IMR-90 (cell line): ENCODE data around the gene CLEC19A. TPM values are rescaled to one million over a fixed set of nuclear protein-coding genes. Genes with fewer than 3 reads are reported as not detected.

ENCODE experiments used
- ATAC-seq: fragments of 200-7000 bp; cut with Tn5 transposase; 2 replicates; pipeline ENCODE4 v1.9.1; 2020; ENCODE audit warnings: low read depth, mild to moderate bottlenecking, moderate library complexity
- BruUV-seq: library from RNA; stranded (reverse); fragments of 400-500 nt; replicated peaks from 2 replicates; lab custom pipeline; 2021; lab: Mats Ljungman, UMichigan
- CTCF ChIA-PET: fragments of 300-600 bp; formaldehyde crosslinking; extraction: SDS; loops from one replicate; lab custom pipeline; 2021; ENCODE audit warnings: antibody characterized with exemption; lab: Yijun Ruan, JAX
- POLR2A ChIA-PET: fragments of 300-600 bp; sonication (Branson Sonifier 250); formaldehyde crosslinking; loops from one replicate; lab custom pipeline; 2022; ENCODE audit warnings: antibody characterized with exemption; ENCODE audit not compliant: unreplicated experiment; lab: Charles Lee
- DNase-seq: peaks from one replicate; pipeline ENCODE4 v3.0.0; 2013
- H2AFZ ChIP-seq: replicated peaks from 2 replicates; pipeline ENCODE3; 2013; ENCODE audit warnings: low read length, mild to moderate bottlenecking; ENCODE audit not compliant: poor library complexity
- H2AK5ac ChIP-seq: 2 replicates; pipeline ENCODE4 v1.6.1; 2013; ENCODE audit warnings: low read depth, low read length, inconsistent platforms
- H2AK9ac ChIP-seq: replicated peaks from 2 replicates; pipeline ENCODE3; 2013; ENCODE audit warnings: mild to moderate bottlenecking, low read depth, low read length, moderate library complexity; ENCODE audit not compliant: poor library complexity
- H2BK120ac ChIP-seq: 2 replicates; pipeline ENCODE4 v1.6.1; 2013; ENCODE audit warnings: low read depth, low read length, inconsistent platforms
- H2BK15ac ChIP-seq: 3 replicates; pipeline ENCODE4 v1.6.1; 2013; ENCODE audit warnings: low read depth, low read length, inconsistent platforms
- H2BK20ac ChIP-seq: 2 replicates; pipeline ENCODE4 v1.6.1; 2013; ENCODE audit warnings: low read depth, mild to moderate bottlenecking, inconsistent platforms, low read length, moderate library complexity
- H2BK5ac ChIP-seq: 2 replicates; pipeline ENCODE4 v1.6.1; 2013; ENCODE audit warnings: mild to moderate bottlenecking, low read depth, low read length, inconsistent platforms; ENCODE audit not compliant: poor library complexity, severe bottlenecking
- H3K14ac ChIP-seq: replicated peaks from 2 replicates; pipeline ENCODE4 v1.6.1; 2013; ENCODE audit warnings: low read depth, low read length, inconsistent platforms
- H3K18ac ChIP-seq: 2 replicates; pipeline ENCODE4 v1.6.1; 2013; ENCODE audit warnings: low read depth, low read length, control low read depth
- H3K23ac ChIP-seq: 2 replicates; pipeline ENCODE4 v1.6.1; 2013; ENCODE audit warnings: low read depth, low read length, inconsistent platforms
- H3K27ac ChIP-seq: 2 replicates; pipeline ENCODE4 v1.5.1; 2013; ENCODE audit warnings: mild to moderate bottlenecking, control low read depth, low read length; ENCODE audit not compliant: insufficient read depth
- H3K27me3 ChIP-seq: 2 replicates; pipeline ENCODE4 v1.6.1; 2013; ENCODE audit warnings: low read length; ENCODE audit not compliant: control insufficient read depth, insufficient read depth
- H3K36me3 ChIP-seq: 2 replicates; pipeline ENCODE4 v1.6.1; 2013; ENCODE audit warnings: low read length, mixed read lengths; ENCODE audit not compliant: control insufficient read depth, insufficient read depth
- H3K4ac ChIP-seq: 2 replicates; pipeline ENCODE4 v1.6.1; 2013; ENCODE audit warnings: low read depth, low read length, inconsistent platforms
- H3K4me1 ChIP-seq: 2 replicates; pipeline ENCODE4 v1.6.1; 2013; ENCODE audit warnings: low read length, mixed read lengths; ENCODE audit not compliant: control insufficient read depth, insufficient read depth
- H3K4me2 ChIP-seq: 2 replicates; pipeline ENCODE4 v1.6.1; 2013; ENCODE audit warnings: low read depth, mild to moderate bottlenecking, control low read depth, low read length, moderate library complexity
- H3K4me3 ChIP-seq: 2 replicates; pipeline ENCODE4 v1.5.1; 2013; ENCODE audit warnings: low read depth, mild to moderate bottlenecking, control low read depth, low read length, moderate library complexity; ENCODE audit not compliant: insufficient read depth
- H3K56ac ChIP-seq: 2 replicates; pipeline ENCODE4 v1.6.1; 2013; ENCODE audit warnings: low read length, inconsistent platforms; ENCODE audit not compliant: insufficient read depth; ENCODE audit errors: extremely low read depth
- H3K79me1 ChIP-seq, 2 experiments: 2 replicates each; pipeline ENCODE4 v1.6.1; 2013; ENCODE audit warnings: low read length in 2 of 2, inconsistent platforms in 1 of 2, low read depth in 1 of 2
- H3K9ac ChIP-seq: 2 replicates; pipeline ENCODE4 v1.6.1; 2013; ENCODE audit warnings: low read depth, low read length, control low read depth
- H3K9me1 ChIP-seq: 2 replicates; pipeline ENCODE4 v1.6.1; 2013; ENCODE audit warnings: low read length, inconsistent platforms; ENCODE audit not compliant: insufficient read depth
- H3K9me3 ChIP-seq: 2 replicates; pipeline ENCODE4 v1.6.1; 2013; ENCODE audit warnings: low read length; ENCODE audit not compliant: control insufficient read depth, insufficient read depth
- H4K20me1 ChIP-seq: 2 replicates; pipeline ENCODE4 v1.6.1; 2013; ENCODE audit warnings: low read length, inconsistent platforms; ENCODE audit not compliant: insufficient read depth
- H4K5ac ChIP-seq: 2 replicates; pipeline ENCODE4 v1.6.1; 2013; ENCODE audit warnings: mild to moderate bottlenecking, low read depth, low read length, control low read depth
- H4K8ac ChIP-seq, 2 experiments: 2 replicates each; pipeline ENCODE4 v1.6.1; 2013; ENCODE audit warnings: low read depth in 2 of 2, low read length in 2 of 2, control low read depth in 1 of 2, inconsistent platforms in 1 of 2
- H4K91ac ChIP-seq: 2 replicates; pipeline ENCODE4 v1.6.1; 2013; ENCODE audit warnings: low read depth, low read length, inconsistent platforms; ENCODE audit not compliant: insufficient read depth
- CHD1 ChIP-seq: IDR thresholded peaks from 2 replicates; pipeline ENCODE4 v1.6.1; 2012; ENCODE audit warnings: low read depth, low read length, improper control_type of control experiment
- FOS ChIP-seq: fragments of 150-350 bp; IDR thresholded peaks from 2 replicates; pipeline ENCODE4 v1.6.1; 2016; ENCODE audit warnings: low read depth, low read length
- MAZ ChIP-seq: IDR thresholded peaks from 2 replicates; pipeline ENCODE4 v1.6.1; 2012; ENCODE audit warnings: low read depth, mild to moderate bottlenecking, low read length, improper control_type of control experiment, moderate library complexity, borderline replicate concordance
- MXI1 ChIP-seq: IDR thresholded peaks from 2 replicates; pipeline ENCODE4 v1.6.1; 2012; ENCODE audit warnings: low read depth, mild to moderate bottlenecking, low read length, moderate library complexity, borderline replicate concordance
- NFE2L2 ChIP-seq: fragments of 150-350 bp; IDR thresholded peaks from 2 replicates; pipeline ENCODE4 v1.6.1; 2016; ENCODE audit warnings: low read depth, mild to moderate bottlenecking, low read length
- POLR2A ChIP-seq: IDR thresholded peaks from 2 replicates; pipeline ENCODE4 v1.6.1; 2012; ENCODE audit warnings: mild to moderate bottlenecking, low read depth, low read length
- RAD21 ChIP-seq: IDR thresholded peaks from 2 replicates; pipeline ENCODE4 v1.6.1; 2012; ENCODE audit warnings: low read length, improper control_type of control experiment
- RCOR1 ChIP-seq: IDR thresholded peaks from 2 replicates; pipeline ENCODE4 v1.6.1; 2012; ENCODE audit warnings: mild to moderate bottlenecking, low read length, improper control_type of control experiment; ENCODE audit not compliant: insufficient replicate concordance
- RFX5 ChIP-seq: IDR thresholded peaks from 2 replicates; pipeline ENCODE4 v1.8.0; 2012; ENCODE audit warnings: low read depth, mild to moderate bottlenecking, low read length, moderate library complexity
- SMC3 ChIP-seq: fragments of 150-350 bp; IDR thresholded peaks from 2 replicates; pipeline ENCODE4 v1.6.1; 2016; ENCODE audit warnings: low read depth, mild to moderate bottlenecking, antibody characterized with exemption, low read length, moderate library complexity
- WGBS, 2 experiments: methylation state at CpG; one replicate each; pipeline versions ENCODE4 v1.1.5 to v1.1.7; 2013; ENCODE audit warnings: missing lambda C conversion rate in 2 of 2; ENCODE audit not compliant: insufficient read length in 1 of 2; ENCODE audit errors: extremely low coverage in 2 of 2; 5-methylcytosine and 5-hydroxymethylcytosine counted together
- dilution Hi-C: fragments of 300-500 bp; cut with HindIII; formaldehyde crosslinking; loops from one replicate; pipeline ENCODE4 v1.14.3; 2018; ENCODE audit warnings: low sequenced_read_pairs; ENCODE audit not compliant: unreplicated experiment
- in situ Hi-C: fragments of 300-500 bp; cut with MboI; formaldehyde crosslinking; loops from 3 replicates; pipeline ENCODE4 v1.14.3; 2019; ENCODE audit warnings: low sequenced_read_pairs, inconsistent platforms, mixed read lengths
- intact Hi-C: fragments of 100-400 bp; cut with micrococcal nuclease; formaldehyde crosslinking; loops from 2 replicates; pipeline ENCODE4 v1.10.0; 2022
- polyA plus RNA-seq, 3 experiments: library from polyadenylated mRNA; depleted of rRNA; stranded (reverse); fragments of >200 nt; gene quantifications; 2 replicates each; pipeline ENCODE4 v1.2.3, GENCODE V29; 2012; ENCODE audit warnings: low replicate concordance in 1 of 3
- total RNA-seq: library from RNA; depleted of rRNA; stranded (reverse); fragments of >200 nt; gene quantifications from 2 replicates; pipeline ENCODE4 v1.2.3, GENCODE V29; 2012
- TF ChIP-seq, protein P1 (sequence below): fragments of 150-350 bp; IDR thresholded peaks from 2 replicates; pipeline ENCODE4 v1.6.1; 2016; ENCODE audit warnings: low read depth, mild to moderate bottlenecking, low read length, moderate library complexity, borderline replicate concordance
- TF ChIP-seq, protein P2 (sequence below): conservative IDR thresholded peaks from 2 replicates; pipeline ENCODE4 v1.5.1; 2012; ENCODE audit warnings: mild to moderate bottlenecking, low read depth, low read length, improper control_type of control experiment

Gene CLEC19A
- total and polyA plus RNA-seq, 2 of the 4 experiments (the other 2 are of a cell fraction) = not detected

DNA sequence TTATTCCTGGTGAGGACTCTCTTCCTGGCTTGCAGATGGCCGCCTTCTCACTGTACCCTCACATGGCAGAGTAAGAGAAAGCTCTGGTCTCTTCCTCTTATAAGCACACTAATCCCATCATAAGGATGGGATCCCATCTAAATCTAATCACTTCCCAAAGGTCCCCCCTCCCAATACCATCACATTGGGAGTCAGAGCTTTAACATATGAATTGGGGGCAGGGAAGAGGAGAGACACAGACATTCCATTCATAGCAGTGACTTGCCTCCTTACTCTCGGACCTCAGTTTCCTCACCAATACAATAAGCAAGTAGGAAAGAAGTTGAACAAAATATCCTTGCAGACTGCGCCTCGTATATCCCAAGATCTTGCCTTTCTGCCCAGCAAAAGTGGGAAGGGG, 1.7 kb downstream of the CLEC19A start:
- no peak overlapping the region for H2AK9ac ChIP-seq
- no peaks in the 10 kb centered on the region for H3K27me3 ChIP-seq
- ChIA-PET CTCF (interaction anchor here (0.7 kb wide), 1 partner anchor 176 kb away, joined by 5 read pairs; no protein-coding TSS in a partner anchor), POLR2A (no interaction called here)
- no peaks in the 10 kb centered on the region for H3K79me1 ChIP-seq
- H3K4ac ChIP-seq = no peak overlapping the region
- H3K14ac ChIP-seq = no peak overlapping the region
- H3K36me3 ChIP-seq = no peaks in the 10 kb centered on the region
- H3K9ac ChIP-seq = no peak overlapping the region
- DNase-seq = no peak
- H3K4me1 ChIP-seq = no peaks in the 10 kb centered on the region
- no peak overlapping the region for H4K91ac ChIP-seq
- no peak overlapping the region for H2BK15ac ChIP-seq
- no peak overlapping the region for H4K5ac ChIP-seq
- no peaks in the 10 kb centered on the region for H4K20me1 ChIP-seq
- no peaks in the 10 kb centered on the region for H3K9me1 ChIP-seq
- intact Hi-C loops (no loop called here), in situ Hi-C loops (no loop called here), dilution Hi-C loops (no loop called here)
- no peak overlapping the region for H3K18ac ChIP-seq
- no TSS peak for BruUV-seq
- H3K4me2 ChIP-seq = no peak overlapping the region
- no peak overlapping the region for H2BK120ac ChIP-seq
- TF ChIP-seq NFE2L2 (no peak), FOS (no peak), CHD1 (no peak), POLR2A (no peak), RCOR1 (no peak), MAZ (no peak), MXI1 (no peak), RAD21 (no peak), RFX5 (no peak), SMC3 (no peak)
- TF ChIP-seq, protein P1, sequence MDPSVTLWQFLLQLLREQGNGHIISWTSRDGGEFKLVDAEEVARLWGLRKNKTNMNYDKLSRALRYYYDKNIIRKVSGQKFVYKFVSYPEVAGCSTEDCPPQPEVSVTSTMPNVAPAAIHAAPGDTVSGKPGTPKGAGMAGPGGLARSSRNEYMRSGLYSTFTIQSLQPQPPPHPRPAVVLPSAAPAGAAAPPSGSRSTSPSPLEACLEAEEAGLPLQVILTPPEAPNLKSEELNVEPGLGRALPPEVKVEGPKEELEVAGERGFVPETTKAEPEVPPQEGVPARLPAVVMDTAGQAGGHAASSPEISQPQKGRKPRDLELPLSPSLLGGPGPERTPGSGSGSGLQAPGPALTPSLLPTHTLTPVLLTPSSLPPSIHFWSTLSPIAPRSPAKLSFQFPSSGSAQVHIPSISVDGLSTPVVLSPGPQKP = no peak
- TF ChIP-seq, protein P2, sequence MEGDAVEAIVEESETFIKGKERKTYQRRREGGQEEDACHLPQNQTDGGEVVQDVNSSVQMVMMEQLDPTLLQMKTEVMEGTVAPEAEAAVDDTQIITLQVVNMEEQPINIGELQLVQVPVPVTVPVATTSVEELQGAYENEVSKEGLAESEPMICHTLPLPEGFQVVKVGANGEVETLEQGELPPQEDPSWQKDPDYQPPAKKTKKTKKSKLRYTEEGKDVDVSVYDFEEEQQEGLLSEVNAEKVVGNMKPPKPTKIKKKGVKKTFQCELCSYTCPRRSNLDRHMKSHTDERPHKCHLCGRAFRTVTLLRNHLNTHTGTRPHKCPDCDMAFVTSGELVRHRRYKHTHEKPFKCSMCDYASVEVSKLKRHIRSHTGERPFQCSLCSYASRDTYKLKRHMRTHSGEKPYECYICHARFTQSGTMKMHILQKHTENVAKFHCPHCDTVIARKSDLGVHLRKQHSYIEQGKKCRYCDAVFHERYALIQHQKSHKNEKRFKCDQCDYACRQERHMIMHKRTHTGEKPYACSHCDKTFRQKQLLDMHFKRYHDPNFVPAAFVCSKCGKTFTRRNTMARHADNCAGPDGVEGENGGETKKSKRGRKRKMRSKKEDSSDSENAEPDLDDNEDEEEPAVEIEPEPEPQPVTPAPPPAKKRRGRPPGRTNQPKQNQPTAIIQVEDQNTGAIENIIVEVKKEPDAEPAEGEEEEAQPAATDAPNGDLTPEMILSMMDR = no peak
- H4K8ac ChIP-seq = no peak overlapping the region
- no peak overlapping the region for H3K4me3 ChIP-seq
- no peak overlapping the region for H2AK5ac ChIP-seq
- H3K23ac ChIP-seq = no peak overlapping the region
- WGBS, 2 experiments = no CpG with 5 or more reads among the region's 4 CpGs
- no peak overlapping the region for H3K27ac ChIP-seq
- ATAC-seq = no peak
- no peaks in the 10 kb centered on the region for H3K9me3 ChIP-seq
- no peak overlapping the region for H2BK20ac ChIP-seq
- no peak overlapping the region for H3K56ac ChIP-seq
- H2AFZ ChIP-seq = no peak overlapping the region
- no peak overlapping the region for H2BK5ac ChIP-seq
